A549 (cell line): ENCODE measurements around the gene PDGFD.

ENCODE experiments used
- CTCF ChIP-seq: fragments of >200 bp; sonication (Bioruptor Twin); formaldehyde crosslinking; IDR thresholded peaks from 3 replicates; pipeline ENCODE4 v1.5.1; 2016
- EP300 ChIP-seq, 2 experiments: fragments of >200 bp; sonication (Bioruptor Twin); formaldehyde crosslinking; IDR thresholded peaks; 2 replicates in 1 of 2; 3 replicates in 1 of 2; pipeline ENCODE4 v1.6.1; 2016 to 2017
- ESRRA ChIP-seq: fragments of 150-350 bp; IDR thresholded peaks from 2 replicates; pipeline ENCODE4 v1.6.1; 2014; ENCODE audit warnings: mild to moderate bottlenecking, low read length, borderline replicate concordance
- HOXA7 ChIP-seq: fragments of 250-450 bp; sonication (Bioruptor Pico); IDR thresholded peaks from 2 replicates; pipeline ENCODE4 v1.5.0; 2020; ENCODE audit warnings: mild to moderate bottlenecking, moderate library complexity
- JUN ChIP-seq, 2 experiments: fragments of >200 bp; sonication (Bioruptor Twin); formaldehyde crosslinking; IDR thresholded peaks; 2 replicates in 1 of 2; 3 replicates in 1 of 2; pipeline ENCODE4 v1.6.1; 2016 to 2017
- JUNB ChIP-seq: fragments of >200 bp; sonication (Bioruptor Twin); formaldehyde crosslinking; IDR thresholded peaks from 2 replicates; pipeline ENCODE4 v1.6.1; 2016
- KDM5A ChIP-seq: fragments of 200-600 bp; sonication (generic); IDR thresholded peaks from 2 replicates; pipeline ENCODE4 v1.6.1; 2016; ENCODE audit warnings: antibody characterized with exemption, mild to moderate bottlenecking
- MAX ChIP-seq: IDR thresholded peaks from 2 replicates; pipeline ENCODE4 v1.6.1; 2012
- NR3C1 ChIP-seq: fragments of >200 bp; sonication (Bioruptor Twin); formaldehyde crosslinking; IDR thresholded peaks from 3 replicates; pipeline ENCODE4 v1.6.1; 2017
- POLR2A ChIP-seq: IDR thresholded peaks from 2 replicates; pipeline ENCODE4 v1.6.1; 2012; ENCODE audit warnings: mild to moderate bottlenecking, low read length
- RAD21 ChIP-seq, 2 experiments: fragments of >200 bp in 1 of 2; sonication (Bioruptor Twin) in 1 of 2; formaldehyde crosslinking in 1 of 2; IDR thresholded peaks in 1 of 2; conservative IDR thresholded peaks in 1 of 2; 2 replicates in 1 of 2; 3 replicates in 1 of 2; pipeline ENCODE4 v1.6.1; 2012 to 2018; ENCODE audit warnings: inconsistent platforms in 1 of 2
- RFX5 ChIP-seq: fragments of 450-650 bp; IDR thresholded peaks from 2 replicates; pipeline ENCODE4 v1.7.1; 2014; ENCODE audit warnings: antibody characterized with exemption, mild to moderate bottlenecking, moderate library complexity
- SMC3 ChIP-seq: fragments of >200 bp; sonication (Bioruptor Twin); formaldehyde crosslinking; IDR thresholded peaks from 3 replicates; pipeline ENCODE4 v1.6.1; 2018; ENCODE audit warnings: inconsistent platforms
- ZFP36 ChIP-seq: fragments of 450-650 bp; IDR thresholded peaks from 2 replicates; pipeline ENCODE4 v1.6.1; 2014; ENCODE audit warnings: borderline replicate concordance; ENCODE audit not compliant: partially characterized antibody

GRCh38 chr11:103993507-103993906, 170.4 kb downstream of the PDGFD start:
- TF ChIP-seq CTCF (no peak), JUN (IDR thresholded peaks at IDR 0.05) (no peak), MAX (no peak), KDM5A (no peak), POLR2A (no peak), NR3C1 (no peak), ESRRA (no peak), JUNB (no peak), EP300 (IDR thresholded peaks at IDR 0.05) (no peak), ZFP36 (no peak), SMC3 (no peak), RFX5 (no peak), HOXA7 (no peak), RAD21 (conservative IDR thresholded peaks at IDR 0.05 in 1 of 2, IDR thresholded peaks at IDR 0.05 in 1 of 2) (no peak)
